ENCODE data around the gene STEAP2.

Gene STEAP2

GRCh38 chr7:90192876-90193750 is 18.4 kb upstream of the STEAP2 start:
- DNase-seq (ENCODE audit: low read depth in 1 of 2, low spot score in 1 of 2): no peak

DNA sequence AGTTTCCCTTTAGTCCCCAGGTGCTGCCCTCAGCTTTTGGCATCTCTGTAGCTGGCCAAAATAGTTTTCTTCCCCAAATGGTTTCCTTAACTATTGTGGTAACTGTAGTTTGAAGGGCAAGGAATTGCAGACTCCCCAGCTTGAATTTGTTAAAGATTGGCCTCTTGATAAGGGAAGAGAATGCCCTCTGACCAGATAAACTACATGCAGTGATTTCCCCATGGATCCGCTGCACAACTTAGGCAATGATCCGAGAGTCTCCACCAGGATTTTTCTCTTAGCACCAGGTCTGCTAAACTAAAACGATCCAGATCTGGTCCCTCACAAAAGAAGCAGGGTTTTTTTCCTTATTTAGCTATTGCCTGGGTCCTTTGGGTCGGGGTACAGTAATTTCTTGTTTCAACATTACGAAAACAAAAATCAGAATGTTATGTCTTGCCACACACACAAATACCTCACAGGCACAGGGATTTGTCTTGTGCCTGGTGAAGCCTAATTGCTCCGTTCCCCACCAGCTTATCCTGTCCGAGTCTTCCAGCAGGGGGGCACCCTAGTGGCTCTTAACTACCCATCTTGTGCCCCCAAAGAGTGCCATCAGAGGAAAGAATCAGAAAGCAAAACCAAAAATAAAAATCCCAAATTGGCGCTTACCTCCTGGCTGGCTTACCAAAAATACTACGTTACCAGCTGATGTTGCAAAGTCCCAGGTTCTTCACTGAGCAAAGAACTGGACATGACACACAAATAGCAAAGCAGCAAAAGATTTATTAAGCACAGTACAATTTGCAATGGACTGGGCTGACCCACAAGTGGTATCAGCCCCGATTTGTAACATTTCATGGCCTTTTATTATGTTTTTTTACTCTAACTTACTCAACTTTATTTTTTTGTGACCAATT is 16.4 kb upstream of the STEAP2 start:
- DNase-seq (ENCODE audit: low read depth in 1 of 2, low spot score in 1 of 2): no peak

GRCh38 chr7:90201500-90202195 is 9.9 kb upstream of the STEAP2 start:
- no peak for DNase-seq (ENCODE audit: low read depth in 1 of 2, low spot score in 1 of 2)

DNA sequence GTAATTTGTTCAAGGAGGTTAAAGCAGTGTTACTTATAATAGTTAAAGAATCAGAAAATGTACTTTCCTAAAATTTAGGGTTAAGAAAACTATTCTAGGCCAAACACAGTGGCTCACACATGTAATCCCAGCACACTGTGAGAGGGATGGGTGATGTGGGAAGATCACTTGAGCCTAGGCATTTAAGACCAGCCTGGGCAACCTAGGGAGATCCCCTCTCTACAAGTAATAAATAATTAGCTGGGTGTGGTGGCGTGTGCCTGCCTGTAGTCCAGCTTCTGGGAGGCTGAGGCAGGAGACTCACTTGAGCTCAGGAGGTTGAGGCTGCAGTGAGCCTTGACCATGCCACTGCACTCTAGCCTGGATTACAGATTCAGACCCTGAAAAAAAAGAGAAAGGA is 3.6 kb upstream of the STEAP2 start:
- DNase-seq (ENCODE audit: low read depth in 1 of 2, low spot score in 1 of 2): no peak

- DNase-seq (ENCODE audit: low read depth in 1 of 2, low spot score in 1 of 2): no peak
Observed at GRCh38 chr7:90209776-90210175, 1.8 kb upstream of the STEAP2 start.

DNA sequence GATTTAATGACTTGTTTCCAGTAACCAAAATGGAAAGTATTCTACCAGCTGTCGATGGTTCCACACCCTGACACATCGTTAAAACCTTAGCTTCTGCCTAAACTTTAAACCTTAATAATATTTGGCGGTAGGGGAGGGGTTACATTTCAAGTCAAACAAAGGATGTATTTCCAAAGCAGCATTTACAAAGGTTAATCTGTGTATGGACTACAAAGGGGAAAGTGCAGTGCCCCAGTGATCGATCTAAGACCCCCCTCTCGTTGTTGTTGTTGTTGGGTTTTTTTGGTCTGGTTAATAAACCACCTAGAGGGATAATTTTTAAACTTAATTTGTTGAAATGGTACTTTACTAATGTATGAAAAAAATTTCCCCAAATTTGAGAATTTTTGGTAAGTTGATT is 1.1 kb upstream of the STEAP2 start:
- DNase-seq (ENCODE audit: low read depth in 1 of 2, low spot score in 1 of 2): no peak

GRCh38 chr7:90210981-90211380 is 559 bp upstream of the STEAP2 start:
- DNase-seq (ENCODE audit: low read depth in 1 of 2, low spot score in 1 of 2): no peak

DNA sequence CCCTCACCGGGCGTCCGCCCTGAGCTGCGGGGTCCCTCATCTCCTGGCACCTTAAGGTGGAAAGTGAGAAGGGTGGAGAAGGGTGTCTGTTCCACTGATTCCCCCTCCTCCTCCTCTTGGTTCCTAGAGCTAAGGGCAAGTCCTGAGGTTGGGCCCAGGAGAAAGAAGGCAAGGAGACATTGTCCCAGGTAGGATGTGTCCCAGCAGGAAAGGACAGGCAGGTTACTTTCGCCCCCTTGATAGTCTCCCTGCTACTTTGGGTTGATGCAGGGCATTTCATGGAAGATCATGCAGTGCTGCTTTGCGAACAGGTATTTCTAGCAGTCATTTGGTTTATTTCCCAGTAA is 582 bp downstream of the STEAP2 start:
- DNase-seq (ENCODE audit: low read depth in 1 of 2, low spot score in 1 of 2): no peak

DNA sequence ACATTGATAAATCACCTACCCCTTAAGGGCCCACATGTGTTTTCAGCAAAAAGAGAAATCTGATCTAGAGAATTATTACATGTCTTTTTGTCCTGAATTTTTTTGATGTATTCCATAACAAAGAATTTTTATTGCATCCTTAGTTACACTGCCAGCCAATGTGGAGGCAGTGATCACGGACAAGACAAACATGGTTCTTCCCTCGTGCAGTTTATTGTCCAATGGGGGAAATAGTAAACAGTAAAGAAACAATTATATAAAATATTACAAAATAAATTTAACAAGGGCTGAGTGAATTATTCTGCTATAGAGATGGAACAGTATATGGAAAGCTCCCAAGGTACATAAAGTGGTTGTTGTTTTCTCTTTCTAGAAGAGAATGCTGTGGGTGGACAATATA is 2.0 kb downstream of the STEAP2 start:
- DNase-seq (ENCODE audit: low read depth in 1 of 2, low spot score in 1 of 2): no peak

DNA sequence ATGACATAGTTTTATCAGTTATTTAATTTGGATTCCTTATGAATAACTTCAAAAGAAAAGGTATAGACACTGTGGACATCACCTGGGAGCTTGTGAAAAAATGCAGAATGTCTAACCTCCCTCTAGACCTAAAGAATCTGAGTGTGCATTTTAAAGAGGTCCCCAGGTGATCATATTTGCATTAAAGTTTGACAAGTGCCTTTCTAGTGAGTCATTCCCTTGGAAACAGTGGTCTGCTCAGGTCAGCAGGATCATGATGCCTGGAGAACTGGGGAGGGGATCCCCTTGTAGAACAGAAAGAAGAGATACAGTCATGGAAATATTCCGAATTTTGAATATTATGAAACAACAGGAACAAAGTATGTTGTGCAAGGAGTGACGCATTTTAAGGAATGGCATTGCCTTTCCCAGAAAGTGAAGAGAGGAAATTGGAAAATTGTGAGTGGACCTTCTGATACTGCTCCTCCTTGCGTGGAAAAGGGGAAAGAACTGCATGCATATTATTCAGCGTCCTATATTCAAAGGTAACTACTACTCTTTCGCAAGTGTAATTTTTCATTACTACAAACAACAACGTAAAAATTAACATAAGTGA is 4.6 kb downstream of the STEAP2 start:
- DNase-seq (ENCODE audit: low read depth in 1 of 2, low spot score in 1 of 2): no peak

DNA sequence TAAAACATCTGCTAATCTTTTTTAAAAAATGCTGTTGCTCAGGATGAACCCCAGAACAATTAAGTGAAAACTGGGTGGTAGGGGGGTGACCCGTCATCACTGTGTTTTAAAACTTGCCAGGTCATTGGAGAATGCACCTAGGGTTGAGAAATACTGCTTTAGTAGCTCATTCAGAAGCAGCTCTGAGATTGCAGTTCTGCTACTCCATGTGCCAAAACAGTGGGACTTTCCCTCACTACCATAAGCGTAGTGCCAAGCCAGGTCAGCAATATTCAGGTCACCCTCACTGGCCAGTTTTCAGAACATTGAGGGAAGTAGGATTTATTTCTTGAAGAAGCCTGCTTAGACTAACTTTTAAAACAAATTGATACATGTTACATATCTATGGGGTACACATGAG is 5.2 kb downstream of the STEAP2 start:
- no peak for DNase-seq (ENCODE audit: low read depth in 1 of 2, low spot score in 1 of 2)

DNA sequence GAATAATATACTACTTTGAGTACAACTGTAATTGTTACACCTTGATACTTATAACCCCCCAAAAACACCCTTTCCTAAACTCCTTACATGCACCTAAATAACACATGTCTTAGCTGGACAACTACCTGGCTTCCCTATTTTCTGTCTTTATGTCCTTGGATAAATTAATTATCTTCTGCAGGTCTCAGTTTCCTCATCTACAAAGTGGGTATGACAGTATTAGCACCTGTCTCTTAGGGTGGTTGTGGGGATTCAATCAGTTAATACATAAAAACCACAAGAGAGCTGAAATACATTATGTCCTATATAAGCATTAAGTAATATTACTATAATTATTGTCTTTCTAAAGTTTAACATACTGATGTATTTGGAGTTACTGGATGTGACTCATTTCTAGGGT is 10.8 kb downstream of the STEAP2 start:
- no peak for DNase-seq (ENCODE audit: low read depth in 1 of 2, low spot score in 1 of 2)

DNA sequence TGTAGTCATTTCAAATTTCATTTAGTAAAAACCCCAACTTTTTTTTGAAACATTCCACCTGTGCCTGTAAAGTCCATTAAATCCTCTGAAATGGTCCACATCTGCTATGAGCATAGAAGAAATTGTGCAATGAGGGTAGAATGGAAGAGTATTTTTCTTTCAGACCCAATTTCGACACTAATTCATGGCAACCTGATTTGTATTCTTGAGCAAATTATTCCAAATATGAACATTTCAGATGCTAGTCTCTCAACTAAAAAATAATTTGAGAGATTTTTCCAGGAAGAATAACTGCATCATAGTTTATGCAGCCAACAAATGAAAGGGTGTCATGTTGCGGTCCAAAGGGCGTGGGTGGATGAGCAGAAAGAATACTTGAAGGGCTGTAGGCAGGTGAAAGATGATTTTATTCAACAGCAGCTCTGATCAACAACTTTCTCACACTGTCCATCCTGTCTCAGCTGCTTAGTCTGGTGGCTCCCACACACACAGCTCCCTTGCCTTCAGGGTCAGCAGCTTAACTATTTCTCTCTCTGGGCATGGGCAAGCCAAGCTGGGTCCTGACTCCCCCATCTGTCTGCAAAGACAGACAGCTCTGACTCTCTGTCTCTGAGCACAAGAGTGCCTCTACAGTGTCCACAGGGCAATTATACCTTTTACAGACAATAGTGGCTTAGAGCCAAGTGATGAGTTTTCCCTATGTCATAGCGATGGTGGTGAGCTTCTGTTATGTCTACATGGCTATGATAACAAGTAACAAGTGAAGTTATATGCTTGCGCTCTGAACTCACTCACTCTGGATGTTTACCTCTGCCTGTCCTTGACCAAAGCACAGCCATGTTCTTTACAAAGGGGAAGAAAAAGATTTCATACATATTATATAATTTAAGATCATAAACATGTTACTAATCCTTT is 11.5 kb downstream of the STEAP2 start:
- no peak for DNase-seq (ENCODE audit: low read depth in 1 of 2, low spot score in 1 of 2)

- no peak for DNase-seq (ENCODE audit: low read depth in 1 of 2, low spot score in 1 of 2)
Observed at GRCh38 chr7:90224195-90224594, 12.7 kb downstream of the STEAP2 start.

DNA sequence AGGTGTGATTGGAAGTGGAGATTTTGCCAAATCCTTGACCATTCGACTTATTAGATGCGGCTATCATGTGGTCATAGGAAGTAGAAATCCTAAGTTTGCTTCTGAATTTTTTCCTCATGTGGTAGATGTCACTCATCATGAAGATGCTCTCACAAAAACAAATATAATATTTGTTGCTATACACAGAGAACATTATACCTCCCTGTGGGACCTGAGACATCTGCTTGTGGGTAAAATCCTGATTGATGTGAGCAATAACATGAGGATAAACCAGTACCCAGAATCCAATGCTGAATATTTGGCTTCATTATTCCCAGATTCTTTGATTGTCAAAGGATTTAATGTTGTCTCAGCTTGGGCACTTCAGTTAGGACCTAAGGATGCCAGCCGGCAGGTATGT is 13.6 kb downstream of the STEAP2 start:
- no peak for DNase-seq (ENCODE audit: low read depth in 1 of 2, low spot score in 1 of 2)

GRCh38 chr7:90225601-90226000 is 14.1 kb downstream of the STEAP2 start:
- DNase-seq (ENCODE audit: low read depth in 1 of 2, low spot score in 1 of 2): no peak

- no peak for DNase-seq (ENCODE audit: low read depth in 1 of 2, low spot score in 1 of 2)
Observed at GRCh38 chr7:90227259-90227658, 15.7 kb downstream of the STEAP2 start.

DNA sequence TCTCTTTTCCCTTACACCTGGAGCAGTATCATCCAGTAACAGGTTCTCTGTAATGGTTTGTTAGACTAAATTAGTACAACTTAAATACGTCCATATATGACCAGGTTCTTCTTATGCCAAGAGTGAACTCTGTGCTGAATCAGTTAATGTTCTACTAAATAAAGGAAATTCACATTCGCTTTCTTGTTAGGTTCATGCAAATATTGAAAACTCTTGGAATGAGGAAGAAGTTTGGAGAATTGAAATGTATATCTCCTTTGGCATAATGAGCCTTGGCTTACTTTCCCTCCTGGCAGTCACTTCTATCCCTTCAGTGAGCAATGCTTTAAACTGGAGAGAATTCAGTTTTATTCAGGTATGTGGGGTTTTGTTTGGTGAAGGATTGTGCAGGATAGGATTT is 18.1 kb downstream of the STEAP2 start:
- DNase-seq (ENCODE audit: low read depth in 1 of 2, low spot score in 1 of 2): no peak

DNA sequence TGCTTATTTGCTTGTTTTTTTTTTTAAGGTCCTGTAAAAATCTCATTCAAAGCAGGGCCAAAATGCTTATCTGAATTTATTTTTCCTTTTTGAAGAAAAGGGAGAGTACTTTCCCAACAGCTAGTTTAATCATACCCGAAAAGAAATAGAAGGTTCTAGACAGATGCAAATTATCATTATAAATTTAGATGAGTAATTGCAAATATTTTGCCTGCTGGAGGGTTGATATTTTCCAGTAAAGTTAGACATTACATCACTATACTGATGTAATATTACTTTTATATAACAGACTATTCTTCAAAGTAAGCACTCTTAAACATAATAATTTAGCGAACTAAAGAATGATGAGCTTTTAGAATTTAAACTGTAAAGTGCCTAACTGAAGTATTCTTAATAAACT is 19.3 kb downstream of the STEAP2 start:
- DNase-seq (ENCODE audit: low read depth in 1 of 2, low spot score in 1 of 2): no peak

DNA sequence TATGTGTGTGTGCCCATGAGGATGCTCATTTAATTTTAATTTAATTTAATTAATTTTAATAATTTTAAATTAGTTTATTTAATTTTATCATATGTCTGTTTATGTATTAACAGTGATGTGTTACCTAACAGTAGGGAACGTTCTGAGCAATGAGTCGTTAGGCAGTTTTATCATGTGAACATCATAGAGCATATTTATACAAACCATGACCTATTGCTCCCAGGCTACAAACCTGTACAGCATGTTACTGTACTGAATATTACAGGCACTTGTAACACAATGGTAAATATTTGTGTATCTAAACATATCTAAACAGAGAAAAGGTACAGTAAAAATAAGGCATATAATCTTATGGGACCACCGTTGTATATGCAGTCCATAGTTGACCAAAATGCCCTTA is 19.8 kb downstream of the STEAP2 start:
- DNase-seq (ENCODE audit: low read depth in 1 of 2, low spot score in 1 of 2): no peak
